Activated CD8-positive, alpha-beta T cell treated with anti-CD3 and anti-CD28 coated beads for 36 hours (primary cell): Measurements from ENCODE around the gene EIPR1. TPM values are rescaled to one million over a fixed set of nuclear protein-coding genes. Genes with fewer than 3 reads are reported as not detected.
A peak's percentile ranks its signal among the peaks of the same experiment; 100 is the strongest.

Experiments
- ATAC-seq: fragments of 200-7000 bp; cut with Tn5 transposase; one replicate; pipeline ENCODE4 v1.10.0; 2021; ENCODE audit warnings: mild to moderate bottlenecking, moderate library complexity
- CTCF ChIA-PET: fragments of 350-600 bp; sonication (Branson Sonifier 250); formaldehyde crosslinking; loops from one replicate; lab custom pipeline; 2021; ENCODE audit warnings: antibody characterized with exemption; lab: Charles Lee
- POLR2A ChIA-PET: fragments of 350-600 bp; sonication (Branson Sonifier 250); formaldehyde crosslinking; loops from one replicate; lab custom pipeline; 2021; ENCODE audit warnings: antibody characterized with exemption; lab: Charles Lee
- DNase-seq: peaks from one replicate; pipeline ENCODE4 v3.0.0-alpha.2; 2020
- H3K27ac Mint-ChIP-seq: one replicate; pipeline ENCODE4 v1.8.0; 2021; ENCODE audit warnings: mild to moderate bottlenecking, mixed read lengths
- H3K27me3 Mint-ChIP-seq: one replicate; pipeline ENCODE4 v1.8.0; 2021; ENCODE audit warnings: mixed read lengths
- H3K36me3 Mint-ChIP-seq: one replicate; pipeline ENCODE4 v1.8.0; 2021; ENCODE audit warnings: low read depth, mixed read lengths
- H3K4me1 Mint-ChIP-seq: one replicate; pipeline ENCODE4 v1.8.0; 2021; ENCODE audit warnings: low read depth, mixed read lengths
- H3K4me3 Mint-ChIP-seq: one replicate; pipeline ENCODE4 v1.8.0; 2021; ENCODE audit warnings: mild to moderate bottlenecking, moderate library complexity, mixed read lengths
- H3K9me3 Mint-ChIP-seq: one replicate; pipeline ENCODE4 v1.8.0; 2021; ENCODE audit warnings: mixed read lengths
- intact Hi-C: fragments of 100-400 bp; cut with micrococcal nuclease; formaldehyde crosslinking; loops from one replicate; pipeline ENCODE4 v1.10.0; 2022
- total RNA-seq, 2 experiments: library from RNA; stranded (reverse); gene quantifications; one replicate each; pipeline ENCODE4 v1.2.3, GENCODE V29; 2021
- TF ChIP-seq, protein P1 (sequence below): fragments of 200-600 bp; IDR thresholded peaks from one replicate; pipeline ENCODE4 v1.8.0; 2022; ENCODE audit warnings: antibody characterized with exemption, mild to moderate bottlenecking

EIPR1 gene
- total RNA-seq, 2 experiments from 2014 or later = 38.4 to 39.1 TPM

GRCh38 chr2:3278521-3279218, 98.9 kb downstream of the EIPR1 start:
- H3K9me3 Mint-ChIP-seq = peaks cover 18% of the 10 kb centered on the region
- H3K36me3 Mint-ChIP-seq = peaks cover 48% of the 10 kb centered on the region
- TF ChIP-seq, protein P1, sequence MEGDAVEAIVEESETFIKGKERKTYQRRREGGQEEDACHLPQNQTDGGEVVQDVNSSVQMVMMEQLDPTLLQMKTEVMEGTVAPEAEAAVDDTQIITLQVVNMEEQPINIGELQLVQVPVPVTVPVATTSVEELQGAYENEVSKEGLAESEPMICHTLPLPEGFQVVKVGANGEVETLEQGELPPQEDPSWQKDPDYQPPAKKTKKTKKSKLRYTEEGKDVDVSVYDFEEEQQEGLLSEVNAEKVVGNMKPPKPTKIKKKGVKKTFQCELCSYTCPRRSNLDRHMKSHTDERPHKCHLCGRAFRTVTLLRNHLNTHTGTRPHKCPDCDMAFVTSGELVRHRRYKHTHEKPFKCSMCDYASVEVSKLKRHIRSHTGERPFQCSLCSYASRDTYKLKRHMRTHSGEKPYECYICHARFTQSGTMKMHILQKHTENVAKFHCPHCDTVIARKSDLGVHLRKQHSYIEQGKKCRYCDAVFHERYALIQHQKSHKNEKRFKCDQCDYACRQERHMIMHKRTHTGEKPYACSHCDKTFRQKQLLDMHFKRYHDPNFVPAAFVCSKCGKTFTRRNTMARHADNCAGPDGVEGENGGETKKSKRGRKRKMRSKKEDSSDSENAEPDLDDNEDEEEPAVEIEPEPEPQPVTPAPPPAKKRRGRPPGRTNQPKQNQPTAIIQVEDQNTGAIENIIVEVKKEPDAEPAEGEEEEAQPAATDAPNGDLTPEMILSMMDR = no peak
- no peaks in the 10 kb centered on the region for H3K4me1 Mint-ChIP-seq
- DNase-seq (no peak), ATAC-seq (peak; percentile 49)
- POLR2A ChIA-PET = no interaction called here
- no peaks in the 10 kb centered on the region for H3K27me3 Mint-ChIP-seq
- no peak overlapping the region for H3K4me3 Mint-ChIP-seq
- intact Hi-C loops = no loop called here
- CTCF ChIA-PET = no interaction called here
- peak overlapping the region; percentile 66 for H3K27ac Mint-ChIP-seq

DNA sequence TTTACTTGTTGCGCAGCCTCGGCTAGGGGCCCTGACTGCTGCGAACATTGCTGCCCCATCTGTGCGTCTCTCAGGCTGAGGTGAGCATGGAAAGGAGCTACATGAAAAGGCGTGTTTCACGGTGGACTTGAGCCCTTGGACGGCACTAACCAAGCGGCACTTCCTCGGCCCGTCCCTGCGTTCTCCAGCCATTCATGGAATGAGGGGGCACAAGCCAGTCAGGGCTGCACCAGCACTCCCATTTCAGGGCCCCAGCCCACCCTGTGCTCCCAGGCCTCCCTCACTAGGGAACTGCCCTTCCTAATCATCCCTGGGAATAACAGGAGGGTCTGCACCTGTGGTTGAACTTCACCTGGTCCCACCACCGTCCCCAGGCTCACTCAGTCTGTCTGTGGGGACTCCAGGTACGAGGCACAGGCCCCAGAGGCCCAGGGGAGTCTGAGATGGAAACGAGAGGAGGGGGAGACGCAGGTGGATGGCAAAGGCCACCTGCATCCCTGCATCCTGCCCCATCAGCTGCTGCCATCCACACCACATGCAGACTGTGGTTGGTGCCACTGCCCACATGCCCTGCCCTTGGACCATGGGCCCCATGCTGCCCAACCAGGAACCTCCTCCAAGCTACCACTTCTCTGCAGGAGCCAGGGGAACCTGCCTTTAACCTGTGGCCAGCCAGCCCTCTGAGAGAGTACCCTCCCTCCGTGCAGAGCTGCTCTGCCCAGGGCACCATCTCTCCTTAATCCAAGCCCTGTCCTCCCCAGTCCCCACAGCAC, 99.7 kb downstream of the EIPR1 start:
- Mint-ChIP-seq H3K27me3 (no peaks in the 10 kb centered on the region), H3K4me1 (no peaks in the 10 kb centered on the region), H3K27ac (peak overlapping the region; percentile 66), H3K4me3 (no peak overlapping the region), H3K36me3 (peaks cover 52% of the 10 kb centered on the region), H3K9me3 (peaks cover 18% of the 10 kb centered on the region)
- TF ChIP-seq, protein P1 = no peak
- DNase-seq (no peak), ATAC-seq (no peak)
- intact Hi-C loops = no loop called here
- CTCF ChIA-PET = no interaction called here
- POLR2A ChIA-PET = no interaction called here

DNA sequence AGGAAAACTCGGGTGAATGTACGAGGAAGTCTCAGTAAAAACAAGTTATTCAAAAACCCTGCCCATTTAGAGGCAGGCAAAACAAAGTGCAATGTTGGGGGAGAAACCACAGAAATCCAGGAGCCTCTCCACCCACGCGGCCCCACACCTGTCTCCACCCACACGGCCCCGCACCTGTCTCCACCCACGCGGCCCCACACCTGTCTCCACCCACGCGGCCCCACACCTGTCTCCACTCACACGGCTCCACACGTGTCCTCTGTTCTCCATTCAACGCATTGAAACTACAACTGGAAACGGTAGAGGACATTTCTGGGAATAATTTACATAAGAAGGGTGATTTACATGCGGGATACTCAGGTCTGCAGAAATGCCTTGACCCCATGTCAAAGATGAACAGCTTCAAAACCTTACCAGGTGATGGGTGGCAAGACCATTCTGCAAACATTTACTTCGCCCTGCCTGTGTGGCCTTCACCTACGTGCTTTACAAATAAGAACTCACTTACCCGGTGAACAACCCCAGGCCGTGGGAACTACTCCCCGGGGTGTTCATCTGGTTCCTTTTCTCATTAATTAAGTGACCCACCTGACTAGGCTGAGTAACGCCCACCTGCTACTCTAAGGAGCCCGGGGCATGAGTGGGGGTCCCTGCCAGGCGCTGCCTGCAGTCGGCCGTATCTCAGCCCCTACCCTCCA, 100.4 kb downstream of the EIPR1 start:
- DNase-seq (no peak), ATAC-seq (no peak)
- peaks cover 55% of the 10 kb centered on the region for H3K36me3 Mint-ChIP-seq
- peaks cover 20% of the 10 kb centered on the region for H3K9me3 Mint-ChIP-seq
- no peak overlapping the region for H3K4me3 Mint-ChIP-seq
- CTCF ChIA-PET = no interaction called here
- TF ChIP-seq, protein P1 = no peak
- H3K27ac Mint-ChIP-seq = no peak overlapping the region
- H3K27me3 Mint-ChIP-seq = no peaks in the 10 kb centered on the region
- intact Hi-C loops = no loop called here
- H3K4me1 Mint-ChIP-seq = no peaks in the 10 kb centered on the region
- POLR2A ChIA-PET = no interaction called here

- no peaks in the 10 kb centered on the region for H3K27me3 Mint-ChIP-seq
- TF ChIP-seq, protein P1 = no peak
- ATAC-seq (no peak), DNase-seq (no peak)
- H3K36me3 Mint-ChIP-seq = peaks cover 46% of the 10 kb centered on the region
- no peak overlapping the region for H3K4me3 Mint-ChIP-seq
- intact Hi-C loops = no loop called here
- ChIA-PET POLR2A (no interaction called here), CTCF (interaction anchor here (1.0 kb wide), 1 partner anchor 30 kb away, joined by 4 read pairs; no protein-coding TSS in a partner anchor)
- no peak overlapping the region for H3K27ac Mint-ChIP-seq
- H3K9me3 Mint-ChIP-seq = peaks cover 18% of the 10 kb centered on the region
- H3K4me1 Mint-ChIP-seq = no peaks in the 10 kb centered on the region
These were observed 104.9 kb downstream of the EIPR1 start for GRCh38 chr2:3272761-3273160.

DNA sequence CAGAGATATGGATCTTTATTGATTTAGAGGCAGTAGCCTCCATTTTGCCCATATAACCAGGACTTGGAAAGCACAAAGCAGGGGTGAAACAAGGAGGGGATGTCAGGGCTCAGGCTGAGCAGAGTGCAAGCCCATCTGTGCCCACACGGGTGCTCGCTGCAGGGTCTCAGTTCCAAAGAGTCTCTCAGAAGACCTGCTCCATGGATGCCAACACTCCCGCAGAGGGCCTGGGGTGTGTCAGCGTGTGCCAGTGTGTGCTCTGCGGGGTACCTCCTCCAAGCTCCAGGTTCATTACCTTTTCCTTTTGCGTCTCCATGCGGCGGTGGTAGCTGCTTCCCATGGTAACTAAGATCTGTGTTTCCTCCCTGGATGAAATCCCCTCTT, 107.5 kb downstream of the EIPR1 start:
- ChIA-PET CTCF (no interaction called here), POLR2A (no interaction called here)
- H3K27ac Mint-ChIP-seq = no peak overlapping the region
- DNase-seq (no peak), ATAC-seq (no peak)
- peaks cover 7% of the 10 kb centered on the region for H3K9me3 Mint-ChIP-seq
- TF ChIP-seq, protein P1 = no peak
- intact Hi-C loops = no loop called here
- peaks cover 26% of the 10 kb centered on the region for H3K36me3 Mint-ChIP-seq
- no peaks in the 10 kb centered on the region for H3K27me3 Mint-ChIP-seq
- no peaks in the 10 kb centered on the region for H3K4me1 Mint-ChIP-seq
- no peak overlapping the region for H3K4me3 Mint-ChIP-seq
